ENCODE measurements around the gene GAGE13. TPM values are rescaled to one million over a fixed set of nuclear protein-coding genes. Genes with fewer than 3 reads are reported as not detected.
A peak's percentile ranks its signal among the peaks of the same experiment; 100 is the strongest.
"Not testable (repeated sequence)": the region's sequence is repeated elsewhere in the genome, so short reads cannot be mapped to it uniquely, and the experiment has no call there.

The GAGE13 gene
- total RNA-seq, 1 donor from 2014 or later, result not detected

GRCh38 chrX:49303346-49303745 is 28.0 kb upstream of the GAGE13 start, which contains the start of gene GAGE10:
GAGE10 (plus strand) TSS chrX:49303646; CDS start chrX:49304860, 1,214 bp downstream.
- ATAC-seq (ENCODE audit: low read depth) (no peak), DNase-seq (no peak)
- TF ChIP-seq CTCF (IDR thresholded peaks at IDR 0.05), result no peak
- Mint-ChIP-seq H3K4me1 (no peaks in the 10 kb centered on the region), H3K36me3 (ENCODE audit: low read depth) (no peaks in the 10 kb centered on the region), H3K4me3 (no peak within 1 kb of the TSS), H3K27me3 (no peaks in the 10 kb centered on the region), H3K9me3 (no peaks in the 10 kb centered on the region), H3K27ac (no peak within 1 kb of the TSS)
- ChIA-PET CTCF (no interaction called here), POLR2A (no interaction called here)
- intact Hi-C loops (cut with micrococcal nuclease), result no loop called here

- ATAC-seq (ENCODE audit: low read depth); H3K36me3 Mint-ChIP-seq (ENCODE audit: low read depth); H3K27me3 Mint-ChIP-seq; H3K4me3 Mint-ChIP-seq; POLR2A ChIA-PET; intact Hi-C loops (cut with micrococcal nuclease); H3K27ac Mint-ChIP-seq; CTCF ChIA-PET; H3K9me3 Mint-ChIP-seq; DNase-seq: not testable (repeated sequence)
- H3K4me1 Mint-ChIP-seq, result peaks cover 18% of the 10 kb centered on the region
Measured at GRCh38 chrX:49307775-49308174, 23.6 kb upstream of the GAGE13 start.

- no peak for DNase-seq
- Mint-ChIP-seq H3K4me1 (peaks cover 18% of the 10 kb centered on the region), H3K4me3 (peak overlapping the region; percentile 80), H3K36me3 (ENCODE audit: low read depth) (no peaks in the 10 kb centered on the region), H3K27me3 (no peaks in the 10 kb centered on the region), H3K27ac (peak overlapping the region; percentile 91), H3K9me3 (no peaks in the 10 kb centered on the region)
- ATAC-seq (ENCODE audit: low read depth), result peak; percentile 42
- POLR2A ChIA-PET, result interaction anchor here (0.6 to 1.2 kb wide), 3 partner anchors 107 to 306 kb away, joined by 3 to 6 read pairs (median 5); partner anchors contain the start of gene GRIPAP1
- CTCF ChIA-PET, result no interaction called here
- TF ChIP-seq CTCF (IDR thresholded peaks at IDR 0.05), result no peak
- intact Hi-C loops (cut with micrococcal nuclease), result loop anchor here (1.0 kb wide), 1 partner anchor 39 kb away; the partner anchor contains the start of gene PPP1R3F
Measured at GRCh38 chrX:49308604-49309269, 22.6 kb upstream of the GAGE13 start.

GRCh38 chrX:49309401-49309981 is 21.9 kb upstream of the GAGE13 start:
- H3K27me3 Mint-ChIP-seq, result no peaks in the 10 kb centered on the region
- DNase-seq (no peak), ATAC-seq (ENCODE audit: low read depth) (peak; percentile 40)
- intact Hi-C loops (cut with micrococcal nuclease), result loop anchor here (1.0 kb wide), 1 partner anchor 40 kb away; the partner anchor contains the start of gene PPP1R3F
- CTCF ChIA-PET, result no interaction called here
- TF ChIP-seq CTCF (IDR thresholded peaks at IDR 0.05), result no peak
- no peaks in the 10 kb centered on the region for H3K36me3 Mint-ChIP-seq (ENCODE audit: low read depth)
- H3K4me3 Mint-ChIP-seq, result peak overlapping the region; percentile 80
- POLR2A ChIA-PET, result interaction anchor here (0.6 to 1.2 kb wide), 4 partner anchors 40 to 307 kb away, joined by 3 to 7 read pairs (median 6); partner anchors contain the start of genes GRIPAP1 and PPP1R3F
- H3K9me3 Mint-ChIP-seq, result no peaks in the 10 kb centered on the region
- H3K4me1 Mint-ChIP-seq, result peaks cover 18% of the 10 kb centered on the region
- H3K27ac Mint-ChIP-seq, result peak overlapping the region; percentile 91

- intact Hi-C loops (cut with micrococcal nuclease), result no loop called here
- DNase-seq (no peak), ATAC-seq (ENCODE audit: low read depth) (no peak)
- CTCF ChIA-PET, result no interaction called here
- no peak overlapping the region for H3K4me3 Mint-ChIP-seq
- H3K4me1 Mint-ChIP-seq, result peaks cover 18% of the 10 kb centered on the region
- POLR2A ChIA-PET, result no interaction called here
- no peaks in the 10 kb centered on the region for H3K27me3 Mint-ChIP-seq
- no peaks in the 10 kb centered on the region for H3K36me3 Mint-ChIP-seq (ENCODE audit: low read depth)
- no peak for TF ChIP-seq CTCF (IDR thresholded peaks at IDR 0.05)
- H3K9me3 Mint-ChIP-seq, result no peaks in the 10 kb centered on the region
- no peak overlapping the region for H3K27ac Mint-ChIP-seq
Measured at GRCh38 chrX:49310371-49310770, 21.0 kb upstream of the GAGE13 start.
